Measurements from ENCODE around the gene ASCL1. TPM values are rescaled to one million over a fixed set of nuclear protein-coding genes. Genes with fewer than 3 reads are reported as not detected.

ASCL1 gene
- total and polyA plus RNA-seq, 11 donors = not detected

GRCh38 chr12:102977945-102978706 is 20.7 kb downstream of the ASCL1 start:
- Histone ChIP-seq H3K4me1 (no peaks in the 10 kb centered on the region), H3K4me3 (no peak overlapping the region), H3K27me3 (peaks cover 0 to 6% (median 0%) of the 10 kb centered on the region in 9 donors), H3K9me3 (no peaks in the 10 kb centered on the region), H3K36me3 (no peaks in the 10 kb centered on the region), H3K27ac (no peak overlapping the region)
- intact Hi-C loops (cut with DNase I) = no loop called here
- DNase-seq (no peak), ATAC-seq (no peak)
- WGBS, 4 donors = 44 to 48% (median 46%) methylated on average over 16 of the region's 16 CpGs
- TF ChIP-seq CTCF (IDR thresholded peaks at IDR 0.05) = no peak
- TF ChIP-seq POLR2A (IDR thresholded peaks at IDR 0.05) = no peak

GRCh38 chr12:102980350-102980749 is 22.9 kb downstream of the ASCL1 start:
- ATAC-seq = no peak
- no peak for DNase-seq
- Histone ChIP-seq H3K9me3 (no peaks in the 10 kb centered on the region), H3K36me3 (no peaks in the 10 kb centered on the region), H3K27me3 (peaks cover 0 to 6% (median 0%) of the 10 kb centered on the region in 9 donors), H3K27ac (no peak overlapping the region), H3K4me3 (no peak overlapping the region), H3K4me1 (no peaks in the 10 kb centered on the region)
- WGBS, 4 donors = 86 to 94% (median 90%) methylated on average over 1 of the region's 1 CpG
- TF ChIP-seq CTCF (IDR thresholded peaks at IDR 0.05) (no peak), POLR2A (IDR thresholded peaks at IDR 0.05) (no peak)
- intact Hi-C loops (cut with DNase I) = no loop called here

- ATAC-seq = no peak
- Histone ChIP-seq H3K4me3 (no peak overlapping the region), H3K9me3 (peaks cover 0 to 4% (median 0%) of the 10 kb centered on the region in 12 donors), H3K27me3 (peaks cover 0 to under 1% (median 0%) of the 10 kb centered on the region in 9 donors), H3K36me3 (no peaks in the 10 kb centered on the region), H3K27ac (no peak overlapping the region), H3K4me1 (no peaks in the 10 kb centered on the region)
- 38 to 41% (median 40%) methylated on average over 2 of the region's 2 CpGs for WGBS, 4 donors
- intact Hi-C loops (cut with DNase I) = no loop called here
- no peak for DNase-seq
- TF ChIP-seq CTCF (IDR thresholded peaks at IDR 0.05) (no peak), POLR2A (IDR thresholded peaks at IDR 0.05) (no peak)
Measured at GRCh38 chr12:102990419-102990818, 32.9 kb downstream of the ASCL1 start.

GRCh38 chr12:102992297-102992696 is 34.8 kb downstream of the ASCL1 start:
- Histone ChIP-seq H3K4me3 (no peak overlapping the region), H3K27me3 (peaks cover 0 to 3% (median 0%) of the 10 kb centered on the region in 9 donors), H3K27ac (no peak overlapping the region), H3K36me3 (no peaks in the 10 kb centered on the region), H3K9me3 (peaks cover 0 to 9% (median 0%) of the 10 kb centered on the region in 12 donors), H3K4me1 (no peaks in the 10 kb centered on the region)
- no peak for TF ChIP-seq CTCF (IDR thresholded peaks at IDR 0.05)
- no peak for TF ChIP-seq POLR2A (IDR thresholded peaks at IDR 0.05)
- intact Hi-C loops (cut with DNase I) = no loop called here
- DNase-seq (no peak), ATAC-seq (no peak)
- 38 to 43% (median 42%) methylated on average over 5 of the region's 5 CpGs for WGBS, 4 donors

All from heart left ventricle (tissue), 16 donors.